ENCODE data around the gene PBX1.

PBX1 gene

GRCh38 chr1:164577291-164577690, 18.3 kb downstream of the PBX1 start:
- H3K4me1 ChIP-seq (ENCODE audit: low read length): peaks cover 22% of the 10 kb centered on the region
- no peaks in the 10 kb centered on the region for H3K9me2 ChIP-seq (replicated peaks; ENCODE audit: insufficient read depth, low read length)
- H3K36me3 ChIP-seq (replicated peaks; ENCODE audit: insufficient read depth, low read length): no peaks in the 10 kb centered on the region
- TF ChIP-seq EZH2phosphoT487 (IDR thresholded peaks at IDR 0.05; ENCODE audit: low read length) (no peak), EZH2 (optimal IDR thresholded peaks at IDR 0.05; ENCODE audit: low read depth, low read length) (no peak)
- TF ChIP-seq, protein P1, sequence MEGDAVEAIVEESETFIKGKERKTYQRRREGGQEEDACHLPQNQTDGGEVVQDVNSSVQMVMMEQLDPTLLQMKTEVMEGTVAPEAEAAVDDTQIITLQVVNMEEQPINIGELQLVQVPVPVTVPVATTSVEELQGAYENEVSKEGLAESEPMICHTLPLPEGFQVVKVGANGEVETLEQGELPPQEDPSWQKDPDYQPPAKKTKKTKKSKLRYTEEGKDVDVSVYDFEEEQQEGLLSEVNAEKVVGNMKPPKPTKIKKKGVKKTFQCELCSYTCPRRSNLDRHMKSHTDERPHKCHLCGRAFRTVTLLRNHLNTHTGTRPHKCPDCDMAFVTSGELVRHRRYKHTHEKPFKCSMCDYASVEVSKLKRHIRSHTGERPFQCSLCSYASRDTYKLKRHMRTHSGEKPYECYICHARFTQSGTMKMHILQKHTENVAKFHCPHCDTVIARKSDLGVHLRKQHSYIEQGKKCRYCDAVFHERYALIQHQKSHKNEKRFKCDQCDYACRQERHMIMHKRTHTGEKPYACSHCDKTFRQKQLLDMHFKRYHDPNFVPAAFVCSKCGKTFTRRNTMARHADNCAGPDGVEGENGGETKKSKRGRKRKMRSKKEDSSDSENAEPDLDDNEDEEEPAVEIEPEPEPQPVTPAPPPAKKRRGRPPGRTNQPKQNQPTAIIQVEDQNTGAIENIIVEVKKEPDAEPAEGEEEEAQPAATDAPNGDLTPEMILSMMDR (IDR thresholded peaks at IDR 0.05; ENCODE audit: low read length): no peak
- no peak overlapping the region for H3K9ac ChIP-seq (ENCODE audit: low read length)
- H3K27me3 ChIP-seq (replicated peaks; ENCODE audit: insufficient read depth, low read length): no peaks in the 10 kb centered on the region
- 0 out of 2 replicates have a peak, but pooled peaks cover 7% of the 10 kb centered on the region for H3K79me2 ChIP-seq (ENCODE audit: low read length)
- DNase-seq: no peak
- H4K20me1 ChIP-seq (ENCODE audit: insufficient read depth, low read length): no peaks in the 10 kb centered on the region
- H3K4me2 ChIP-seq (ENCODE audit: low read depth, low read length): no peak overlapping the region
- H3K9me3 ChIP-seq (replicated peaks; ENCODE audit: insufficient read depth, low read length): no peaks in the 10 kb centered on the region
- H3F3A ChIP-seq (ENCODE audit: insufficient read depth, low read length): peaks cover 20% of the 10 kb centered on the region
- no peak overlapping the region for H3K4me3 ChIP-seq (ENCODE audit: low read length)
- H3K27ac ChIP-seq (ENCODE audit: low read length): no peak overlapping the region
- no peak overlapping the region for H2AFZ ChIP-seq (ENCODE audit: low read length)

GRCh38 chr1:164578479-164579200, 19.7 kb downstream of the PBX1 start:
- H3K9ac ChIP-seq (ENCODE audit: low read length): no peak overlapping the region
- peak overlapping the region; percentile 62; the same call in 1 of the 2 replicates for H3K27ac ChIP-seq (ENCODE audit: low read length)
- DNase-seq: peak; percentile 56
- H3K9me3 ChIP-seq (replicated peaks; ENCODE audit: insufficient read depth, low read length): no peaks in the 10 kb centered on the region
- peaks cover 20% of the 10 kb centered on the region for H3F3A ChIP-seq (ENCODE audit: insufficient read depth, low read length)
- no peaks in the 10 kb centered on the region for H3K9me2 ChIP-seq (replicated peaks; ENCODE audit: insufficient read depth, low read length)
- peaks cover 22% of the 10 kb centered on the region for H3K4me1 ChIP-seq (ENCODE audit: low read length)
- no peak for TF ChIP-seq EZH2 (optimal IDR thresholded peaks at IDR 0.05; ENCODE audit: low read depth, low read length)
- no peak for TF ChIP-seq EZH2phosphoT487 (IDR thresholded peaks at IDR 0.05; ENCODE audit: low read length)
- TF ChIP-seq, protein P1 (IDR thresholded peaks at IDR 0.05; ENCODE audit: low read length): no peak
- H4K20me1 ChIP-seq (ENCODE audit: insufficient read depth, low read length): no peaks in the 10 kb centered on the region
- H3K79me2 ChIP-seq (ENCODE audit: low read length): 0 out of 2 replicates have a peak, but pooled peaks cover 7% of the 10 kb centered on the region
- H3K4me2 ChIP-seq (ENCODE audit: low read depth, low read length): peak overlapping the region; percentile 65
- H2AFZ ChIP-seq (ENCODE audit: low read length): peak overlapping the region; percentile 39; the same call in 1 of the 2 replicates
- H3K36me3 ChIP-seq (replicated peaks; ENCODE audit: insufficient read depth, low read length): no peaks in the 10 kb centered on the region
- H3K27me3 ChIP-seq (replicated peaks; ENCODE audit: insufficient read depth, low read length): no peaks in the 10 kb centered on the region
- H3K4me3 ChIP-seq (ENCODE audit: low read length): peak overlapping the region; percentile 30

- DNase-seq: peak; percentile 34
Measured at GRCh38 chr1:164579381-164579780, 20.4 kb downstream of the PBX1 start.

More at GRCh38 chr1:164579381-164579780, 20.4 kb downstream of the PBX1 start:
- Histone ChIP-seq H3K4me1 (ENCODE audit: low read length) (peaks cover 22% of the 10 kb centered on the region), H3K27me3 (replicated peaks; ENCODE audit: insufficient read depth, low read length) (no peaks in the 10 kb centered on the region), H4K20me1 (ENCODE audit: insufficient read depth, low read length) (no peaks in the 10 kb centered on the region), H3K9me3 (replicated peaks; ENCODE audit: insufficient read depth, low read length) (no peaks in the 10 kb centered on the region), H3K79me2 (ENCODE audit: low read length) (0 out of 2 replicates have a peak, but pooled peaks cover 7% of the 10 kb centered on the region), H3K4me2 (ENCODE audit: low read depth, low read length) (peak overlapping the region; percentile 65), H3K9me2 (replicated peaks; ENCODE audit: insufficient read depth, low read length) (no peaks in the 10 kb centered on the region), H3F3A (ENCODE audit: insufficient read depth, low read length) (peaks cover 20% of the 10 kb centered on the region), H3K4me3 (ENCODE audit: low read length) (peak overlapping the region; percentile 30), H2AFZ (ENCODE audit: low read length) (peak overlapping the region; percentile 39), H3K9ac (ENCODE audit: low read length) (peak overlapping the region; percentile 5; the same call in 1 of the 2 replicates), H3K27ac (ENCODE audit: low read length) (peak overlapping the region; percentile 62; the same call in 1 of the 2 replicates), H3K36me3 (replicated peaks; ENCODE audit: insufficient read depth, low read length) (no peaks in the 10 kb centered on the region)
- TF ChIP-seq, protein P1 (IDR thresholded peaks at IDR 0.05; ENCODE audit: low read length): no peak
- no peak for TF ChIP-seq EZH2phosphoT487 (IDR thresholded peaks at IDR 0.05; ENCODE audit: low read length)
- TF ChIP-seq EZH2 (optimal IDR thresholded peaks at IDR 0.05; ENCODE audit: low read depth, low read length): no peak
